HG03097 (cell line): Measurements from ENCODE around the gene KCND3.

Source experiments
- ATAC-seq: cut with Tn5 transposase; IDR thresholded peaks from one replicate; pipeline ENCODE4 v1.9.1; 2021; ENCODE audit not compliant: unreplicated experiment, low FRiP score

Gene KCND3

DNA sequence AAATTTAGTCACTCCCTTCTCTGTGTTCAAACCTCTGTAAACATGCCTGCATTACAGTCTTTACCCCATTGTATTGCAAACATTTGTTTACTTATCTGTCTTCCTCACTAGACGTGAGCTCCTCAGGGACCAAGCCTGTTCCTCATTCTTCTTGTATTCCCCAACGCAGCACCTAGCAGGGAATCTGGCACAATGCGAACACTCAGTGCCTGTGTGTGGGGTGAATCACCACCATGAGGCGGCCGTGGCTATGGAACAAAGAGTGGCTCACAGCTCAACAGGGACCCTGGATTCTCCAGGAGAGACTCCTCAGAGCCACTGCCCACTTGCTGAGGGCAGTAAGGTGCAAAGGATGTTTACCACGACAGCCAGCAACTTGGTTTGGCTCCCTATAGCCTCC lies 137.9 kb downstream of the KCND3 start:
- no peak for ATAC-seq

DNA sequence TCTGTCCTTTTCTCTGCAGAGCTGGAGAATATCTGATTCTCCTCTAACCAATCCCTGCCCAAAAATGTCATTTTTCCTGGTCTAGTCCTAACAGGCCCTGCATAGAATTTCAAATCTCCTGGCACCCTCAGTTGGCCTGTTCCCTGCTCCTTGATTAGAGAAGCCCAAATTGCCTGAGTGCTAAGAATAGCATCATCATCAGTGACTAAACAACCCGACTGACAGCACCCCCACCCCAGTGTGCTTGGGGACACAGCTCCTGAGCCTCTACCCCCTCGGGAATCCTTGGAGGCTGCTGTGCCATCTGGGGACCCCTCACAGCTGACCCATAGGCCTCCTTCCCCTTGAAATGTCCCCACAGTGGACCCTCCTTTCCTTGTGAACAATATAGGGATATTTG lies 139.4 kb downstream of the KCND3 start:
- ATAC-seq, result no peak

DNA sequence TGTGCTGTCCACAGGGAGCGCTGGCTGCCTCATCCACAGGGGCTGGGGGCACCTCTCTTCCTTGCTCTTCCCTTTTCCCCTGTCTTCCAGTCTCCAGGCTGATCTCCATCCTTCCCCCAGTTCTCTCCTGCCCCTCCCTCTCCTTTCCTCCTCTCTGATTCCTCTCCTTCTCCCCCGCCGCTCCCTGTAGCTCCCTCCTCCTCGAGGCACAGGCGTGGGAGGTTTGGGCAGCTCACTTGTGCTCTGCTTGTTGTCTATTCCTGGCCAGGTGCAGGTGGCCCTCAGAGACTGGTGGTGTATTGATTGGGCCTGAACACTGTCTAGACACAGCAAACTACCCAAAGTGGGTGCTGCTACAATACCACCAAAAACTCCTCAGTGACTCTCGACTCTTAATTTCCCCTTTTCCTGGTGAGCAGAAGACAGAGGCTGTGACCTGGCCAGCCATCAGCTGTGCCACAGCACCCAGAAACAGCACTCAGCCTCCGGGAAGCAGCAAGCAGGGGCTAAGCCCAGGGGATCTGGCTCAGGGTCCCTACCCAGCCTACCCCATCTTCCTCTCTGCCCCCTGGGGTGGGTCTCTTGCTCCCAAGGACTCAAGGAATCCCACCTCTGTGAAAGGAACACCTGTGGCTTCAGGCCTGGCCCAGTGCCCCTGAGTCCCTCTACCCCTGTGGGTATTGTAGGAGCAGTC lies 140.5 kb downstream of the KCND3 start:
- no peak for ATAC-seq

DNA sequence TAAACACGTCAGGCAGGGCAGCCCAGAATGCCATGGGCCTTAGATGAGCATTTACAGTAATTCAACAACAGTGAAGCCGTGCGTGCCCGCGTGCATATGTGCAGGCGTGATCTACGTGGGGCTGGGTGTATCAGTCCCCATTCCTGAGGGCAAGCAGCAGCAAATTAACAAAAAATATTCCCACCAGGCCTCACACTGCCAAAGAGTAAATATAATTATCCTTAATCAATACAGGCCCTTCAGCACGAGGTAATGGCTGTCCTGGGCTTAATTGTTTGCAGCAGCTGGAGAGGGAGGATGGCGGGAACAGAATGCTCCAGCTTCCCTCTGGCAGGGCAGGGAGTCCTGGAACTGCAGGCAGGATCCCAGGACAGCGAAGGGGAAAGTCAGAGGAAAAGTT lies 142.0 kb downstream of the KCND3 start:
- no peak for ATAC-seq

DNA sequence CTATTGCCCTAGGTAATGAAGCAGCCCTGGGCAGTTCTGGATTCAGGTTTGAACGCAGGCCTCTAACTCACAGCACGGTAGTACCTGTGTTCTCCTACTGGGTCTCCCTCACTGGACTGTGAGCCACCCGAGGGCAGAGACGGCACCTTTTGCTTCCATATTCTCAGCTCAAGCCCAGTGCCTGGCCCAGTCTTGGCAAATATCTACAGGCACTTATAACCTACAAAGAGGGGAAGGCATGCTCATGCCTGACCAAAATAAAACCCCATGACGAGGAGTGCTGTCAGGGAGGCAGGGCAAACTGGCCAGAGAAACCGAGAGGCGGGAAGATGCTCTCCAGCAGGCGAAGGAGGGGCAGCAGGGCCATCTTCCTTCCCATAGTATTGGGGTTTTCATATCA lies 142.6 kb downstream of the KCND3 start:
- ATAC-seq, result no peak

DNA sequence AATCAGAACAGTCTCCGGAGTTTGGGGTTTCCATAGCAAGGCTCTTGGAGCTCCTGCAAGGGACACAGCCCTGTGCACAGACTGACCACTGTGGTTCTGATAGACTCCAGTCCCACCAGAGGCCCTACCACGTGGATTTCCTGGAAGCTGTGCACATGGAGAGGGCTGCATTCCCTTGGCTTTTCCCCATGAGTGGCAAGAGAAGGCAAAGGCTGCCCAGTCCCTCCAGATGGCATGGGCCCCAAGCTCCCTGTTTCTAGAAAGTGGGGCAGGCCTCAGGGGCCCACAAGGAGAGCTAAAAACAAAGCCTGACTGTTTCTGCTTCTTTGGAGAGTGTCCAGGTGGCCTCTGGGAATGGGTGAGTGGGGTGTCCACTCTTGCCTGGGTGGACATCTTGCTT lies 146.3 kb downstream of the KCND3 start:
- ATAC-seq, result no peak

DNA sequence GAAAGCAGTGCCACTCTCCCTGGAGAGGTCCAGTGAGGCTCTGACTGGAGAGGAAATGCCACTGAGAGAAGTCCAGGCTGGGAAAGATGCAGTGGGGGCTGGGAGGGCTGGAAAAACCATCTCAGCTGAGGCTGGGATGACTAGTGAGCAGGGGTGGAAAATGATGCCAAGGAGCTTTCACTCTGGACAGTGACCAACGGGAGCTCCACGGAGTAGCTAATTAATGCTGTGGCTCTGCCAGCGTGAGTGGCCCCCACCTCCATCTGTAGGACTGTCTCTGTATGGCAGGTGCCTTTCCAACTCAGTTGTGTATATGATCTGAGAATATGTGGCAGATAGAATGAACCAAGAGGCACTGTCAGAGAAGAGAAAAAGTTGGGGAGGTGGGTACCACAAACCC lies 147.1 kb downstream of the KCND3 start:
- no peak for ATAC-seq

DNA sequence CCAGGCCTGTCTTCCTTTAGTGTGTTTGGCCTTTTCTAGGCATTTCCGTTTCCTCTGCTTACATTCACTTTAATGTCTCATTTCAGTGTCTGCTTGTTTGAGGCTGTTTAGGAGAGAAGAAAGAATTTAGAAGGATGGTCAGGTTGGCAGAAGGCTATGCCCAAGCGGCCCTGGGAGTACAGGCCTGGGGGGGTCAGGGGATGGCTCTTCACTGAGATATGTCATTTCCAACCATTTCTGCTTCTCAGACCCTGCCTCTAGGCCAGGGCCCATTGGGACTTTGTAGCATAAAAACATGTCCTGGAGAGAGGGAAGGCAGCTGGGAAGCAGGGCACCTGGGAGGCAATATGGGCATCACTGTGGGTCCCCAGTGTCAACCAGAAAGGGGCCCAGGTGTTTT lies 147.7 kb downstream of the KCND3 start:
- no peak for ATAC-seq

DNA sequence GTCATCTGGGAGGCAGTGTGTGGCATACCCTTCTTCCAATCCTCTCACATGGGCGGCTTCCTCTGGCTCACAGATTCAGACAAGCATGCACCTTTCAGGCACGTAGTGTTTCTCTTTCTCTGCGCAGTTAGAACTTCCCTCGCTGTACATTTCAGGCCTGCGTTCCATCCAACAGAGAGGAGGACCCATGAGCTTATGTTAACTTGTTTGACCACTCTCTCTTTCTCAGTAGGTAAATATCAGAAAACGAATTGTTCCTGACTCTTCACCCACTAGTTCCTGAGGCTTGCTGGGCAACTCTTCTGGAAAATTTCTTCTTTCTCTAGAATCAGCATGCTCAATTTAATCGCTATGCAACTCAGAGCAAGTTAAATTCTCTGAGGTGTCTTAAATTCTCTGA lies 148.3 kb downstream of the KCND3 start:
- no peak for ATAC-seq

DNA sequence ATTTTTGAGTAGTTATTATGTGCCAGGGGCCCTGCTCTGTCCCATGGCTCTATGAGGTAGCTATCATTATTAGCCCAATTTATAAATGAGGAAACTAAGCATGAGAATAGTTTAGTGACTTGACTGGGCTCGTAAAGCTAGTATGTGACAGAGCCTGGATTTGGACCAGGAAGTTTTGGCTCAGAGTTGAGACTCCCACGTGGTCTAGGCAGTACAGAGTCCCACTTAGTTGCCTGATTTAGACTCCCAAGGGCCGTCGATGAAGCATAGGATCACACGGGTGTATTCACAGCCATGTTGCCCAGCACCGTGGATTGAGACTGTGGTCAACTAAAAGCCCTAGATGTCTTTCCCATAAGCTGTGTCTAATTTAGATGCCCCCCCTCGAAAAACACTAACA lies 152.1 kb downstream of the KCND3 start:
- no peak for ATAC-seq

DNA sequence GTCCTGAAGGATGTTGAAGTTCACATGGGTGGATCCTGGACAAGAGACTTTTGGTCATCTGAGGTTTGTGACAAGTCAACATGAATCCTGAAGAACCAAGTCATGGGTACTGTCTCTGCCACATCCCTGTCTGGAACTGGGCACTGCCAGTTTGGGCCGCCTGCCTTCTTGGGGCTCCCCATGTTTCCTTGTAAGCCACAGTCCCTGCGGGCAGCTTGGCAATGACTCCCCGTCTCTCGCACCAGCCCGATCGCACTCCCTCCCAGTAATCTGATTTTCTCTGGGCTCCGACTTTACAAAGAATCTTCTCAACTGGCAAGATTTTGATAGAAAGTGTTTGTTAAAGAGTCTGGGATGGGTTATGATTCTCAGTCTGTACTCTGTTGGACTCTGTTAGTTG lies 153.4 kb downstream of the KCND3 start:
- no peak for ATAC-seq

DNA sequence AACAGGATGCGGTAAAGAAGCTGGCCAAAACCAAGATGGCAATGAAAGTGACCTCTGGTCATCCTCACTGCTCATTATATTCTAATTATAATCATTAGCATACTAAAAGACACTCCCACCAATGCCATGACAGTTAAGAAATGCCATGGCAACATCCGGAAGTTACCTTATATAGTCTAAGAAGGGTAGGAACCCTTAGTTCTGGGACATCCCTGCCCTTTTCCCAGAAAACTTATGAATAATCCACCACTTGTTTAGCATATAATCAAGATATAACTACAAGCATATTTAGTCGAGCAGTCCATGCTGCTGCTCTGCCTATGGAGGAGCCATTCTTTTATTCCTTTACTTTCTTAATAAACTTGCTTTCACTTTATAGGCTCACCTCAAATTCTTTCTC lies 154.0 kb downstream of the KCND3 start:
- no peak for ATAC-seq

DNA sequence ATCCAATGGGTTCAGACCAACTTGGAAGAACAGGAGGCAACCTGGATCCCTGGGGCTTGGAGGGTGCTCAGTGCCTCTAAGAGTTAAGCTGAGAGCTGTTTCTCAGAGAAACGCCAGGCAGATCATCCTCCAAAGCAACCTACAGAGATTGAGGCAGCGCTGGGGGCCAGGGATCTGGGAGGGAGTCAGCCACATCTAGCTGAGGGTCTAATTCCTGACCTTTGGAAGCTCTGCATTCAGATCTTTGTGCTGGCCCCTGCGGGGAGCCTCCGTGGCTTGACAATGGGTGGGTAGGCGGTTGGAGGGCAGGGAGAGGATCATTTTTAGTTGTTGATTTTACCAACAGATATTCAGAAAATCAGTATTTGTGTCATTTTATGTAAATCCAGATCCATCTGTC lies 154.5 kb downstream of the KCND3 start:
- no peak for ATAC-seq

DNA sequence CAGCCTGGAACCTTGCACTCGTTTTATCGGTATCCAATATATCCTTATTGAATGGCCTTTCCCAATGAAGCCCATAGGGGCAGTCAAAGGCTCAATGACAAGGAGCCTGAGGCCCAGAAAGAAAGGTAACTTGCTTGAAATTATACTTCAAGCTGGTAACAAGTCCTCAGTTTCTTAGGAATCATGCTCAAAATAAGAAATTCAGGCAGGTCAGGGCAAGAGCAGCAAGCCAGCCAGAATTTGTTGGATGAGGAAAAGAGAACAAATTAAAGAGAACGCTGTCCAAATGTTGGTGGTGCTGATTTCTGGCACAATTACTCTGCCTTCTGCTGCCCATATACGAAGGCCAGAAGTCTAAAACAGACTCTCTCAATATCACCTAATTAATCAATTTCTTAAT lies 156.1 kb downstream of the KCND3 start:
- no peak for ATAC-seq

DNA sequence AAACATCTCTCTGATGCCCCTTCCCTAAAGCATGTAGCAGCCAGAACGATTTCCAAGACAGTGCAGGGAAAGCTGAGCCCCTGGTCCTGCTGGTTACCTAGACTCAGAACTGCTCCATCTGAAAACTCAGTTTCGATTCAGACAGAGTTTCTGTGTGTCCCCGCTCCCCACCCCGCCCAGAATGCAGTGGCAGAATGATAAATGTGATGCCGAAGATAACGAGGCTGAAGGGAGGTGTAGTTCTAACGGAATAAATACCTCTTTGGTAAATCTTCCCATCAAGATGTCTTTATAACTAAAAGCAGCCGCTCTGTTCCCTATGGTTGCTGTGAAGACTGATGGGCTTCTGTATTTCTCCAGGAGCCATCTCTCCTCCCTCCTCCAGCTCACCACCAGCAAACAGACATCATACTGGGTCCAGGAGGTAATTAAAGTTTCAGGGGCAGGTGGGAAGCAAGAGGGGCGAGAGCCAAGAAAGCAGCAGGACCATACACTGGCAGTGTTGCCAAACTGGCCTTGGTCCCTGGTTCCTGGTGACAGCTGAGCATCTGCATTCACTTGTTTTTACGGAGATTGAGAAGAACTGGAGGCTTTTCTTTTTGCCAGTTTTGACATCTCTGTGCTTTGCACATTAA lies 156.8 kb downstream of the KCND3 start:
- ATAC-seq, result no peak

DNA sequence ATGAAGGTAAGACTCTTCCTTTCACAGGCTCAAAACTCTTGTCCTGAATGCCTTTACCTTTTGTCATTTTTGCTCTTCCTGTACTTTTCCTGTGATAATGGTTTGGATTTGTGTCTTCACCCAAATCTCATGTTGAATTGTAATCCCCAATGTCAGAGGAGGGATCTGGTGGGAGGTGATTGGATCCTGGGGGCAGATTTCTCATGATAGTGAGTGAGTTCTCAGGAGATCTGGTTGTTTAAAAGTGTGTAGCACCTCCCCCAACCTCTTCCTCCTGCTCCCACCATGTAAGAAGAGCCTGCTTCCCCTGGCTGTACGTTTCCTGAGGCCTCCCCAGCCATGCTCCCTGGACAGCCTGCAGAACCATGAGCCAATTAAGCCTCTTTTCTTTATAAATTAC lies 158.3 kb downstream of the KCND3 start:
- no peak for ATAC-seq

DNA sequence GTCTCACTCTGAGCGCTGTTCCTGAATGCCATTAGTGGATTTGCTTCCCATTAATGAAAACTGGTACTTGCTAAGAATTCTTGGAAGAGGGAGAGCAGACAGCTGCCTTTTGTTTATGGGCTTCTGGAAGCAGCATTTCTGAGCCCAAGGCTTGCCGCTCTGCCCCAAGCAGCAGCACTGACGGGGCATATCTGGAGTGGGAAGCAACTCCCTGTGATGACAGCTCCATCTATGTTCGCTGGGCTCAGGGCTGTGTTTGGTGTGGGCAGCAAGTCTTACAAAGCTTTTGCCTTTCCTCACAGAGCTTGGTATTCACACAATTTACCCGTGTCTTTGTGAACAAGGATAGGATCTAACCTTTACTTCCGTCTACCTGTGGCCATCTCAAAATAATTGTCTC lies 161.5 kb downstream of the KCND3 start:
- ATAC-seq, result no peak

DNA sequence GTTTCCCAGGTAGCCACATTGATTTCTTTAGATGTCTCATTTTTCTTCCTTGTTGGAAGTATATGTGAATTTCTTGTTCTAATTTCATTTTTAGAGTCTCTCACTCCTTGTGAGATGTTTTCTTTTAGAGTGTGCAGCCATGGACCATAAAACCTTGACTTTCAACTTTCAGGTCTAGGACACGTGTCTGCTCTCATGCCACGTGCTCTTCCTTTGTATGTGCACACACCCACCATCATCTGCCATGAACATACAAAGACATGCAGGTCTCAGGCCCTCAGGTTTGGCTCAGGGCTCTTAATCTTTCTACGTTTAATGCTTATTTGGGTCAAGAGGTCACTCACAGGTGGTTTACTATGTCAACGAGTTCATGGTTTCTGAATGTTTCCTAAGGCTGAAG lies 163.2 kb downstream of the KCND3 start:
- ATAC-seq, result no peak

DNA sequence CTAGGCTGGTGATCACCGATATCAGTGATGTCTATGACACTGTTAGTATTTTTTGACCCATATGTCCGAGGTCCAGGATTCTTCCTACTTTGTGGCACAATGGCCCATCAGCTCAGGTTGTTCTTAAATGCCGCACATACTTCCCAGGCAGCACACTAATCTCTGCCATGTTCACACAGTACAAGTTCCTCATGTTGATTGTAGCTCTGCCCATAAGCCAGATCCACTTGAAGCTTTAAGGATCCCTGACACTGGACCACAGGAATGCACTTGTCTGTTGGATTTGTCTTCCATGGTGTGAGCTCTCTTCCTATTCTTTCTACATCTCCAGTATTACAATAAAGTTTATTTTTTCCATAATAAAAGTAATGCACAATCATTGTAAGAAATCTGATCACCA lies 164.3 kb downstream of the KCND3 start:
- no peak for ATAC-seq

DNA sequence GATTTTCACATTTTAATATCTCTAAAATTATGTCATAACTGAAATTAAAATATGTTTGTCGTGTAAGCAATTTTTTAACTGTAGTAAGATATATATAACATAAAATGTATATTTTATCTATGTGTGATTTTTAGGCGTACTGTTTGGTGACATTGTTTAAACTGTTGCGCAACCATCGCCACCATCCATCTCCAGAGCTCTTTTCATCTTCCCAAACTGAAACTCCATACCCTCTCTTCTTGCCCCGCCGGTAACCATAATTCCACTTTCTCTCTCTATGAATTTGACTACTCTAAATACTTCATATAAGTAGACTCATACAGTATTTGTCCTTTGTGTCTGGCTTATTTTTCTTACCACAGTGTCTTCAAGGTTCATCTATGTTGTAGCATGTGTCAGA lies 167.3 kb downstream of the KCND3 start:
- no peak for ATAC-seq

DNA sequence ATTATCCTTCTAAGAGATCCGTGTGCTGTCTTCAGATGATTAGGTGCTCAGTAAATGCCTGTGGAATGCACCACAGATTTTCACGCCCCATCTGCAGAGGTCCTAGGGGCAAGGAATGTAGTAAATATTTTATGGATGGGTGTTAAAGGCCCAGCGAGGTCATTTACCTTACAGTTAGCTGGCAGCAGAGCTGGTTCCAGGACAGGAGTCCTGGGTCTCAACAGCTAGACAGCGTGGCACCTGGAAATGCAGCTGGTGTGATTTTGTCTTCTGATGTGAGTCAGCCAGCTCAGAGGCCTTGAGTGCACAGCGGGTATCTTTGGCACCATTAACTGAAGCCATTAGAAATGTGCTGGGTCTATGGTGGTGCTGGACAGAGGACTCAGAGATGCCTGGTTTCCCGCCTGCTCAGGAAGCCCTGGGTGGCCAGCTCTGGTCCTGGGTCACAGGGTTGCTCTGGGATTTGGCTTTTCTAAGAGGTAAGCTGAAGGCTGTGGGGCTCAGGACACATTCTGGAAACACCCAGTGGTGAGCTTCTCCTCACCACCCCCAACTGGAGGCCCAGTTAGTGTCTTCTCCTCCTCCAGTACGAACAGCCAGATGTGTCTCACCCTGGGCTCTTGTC lies 168.2 kb downstream of the KCND3 start:
- no peak for ATAC-seq

DNA sequence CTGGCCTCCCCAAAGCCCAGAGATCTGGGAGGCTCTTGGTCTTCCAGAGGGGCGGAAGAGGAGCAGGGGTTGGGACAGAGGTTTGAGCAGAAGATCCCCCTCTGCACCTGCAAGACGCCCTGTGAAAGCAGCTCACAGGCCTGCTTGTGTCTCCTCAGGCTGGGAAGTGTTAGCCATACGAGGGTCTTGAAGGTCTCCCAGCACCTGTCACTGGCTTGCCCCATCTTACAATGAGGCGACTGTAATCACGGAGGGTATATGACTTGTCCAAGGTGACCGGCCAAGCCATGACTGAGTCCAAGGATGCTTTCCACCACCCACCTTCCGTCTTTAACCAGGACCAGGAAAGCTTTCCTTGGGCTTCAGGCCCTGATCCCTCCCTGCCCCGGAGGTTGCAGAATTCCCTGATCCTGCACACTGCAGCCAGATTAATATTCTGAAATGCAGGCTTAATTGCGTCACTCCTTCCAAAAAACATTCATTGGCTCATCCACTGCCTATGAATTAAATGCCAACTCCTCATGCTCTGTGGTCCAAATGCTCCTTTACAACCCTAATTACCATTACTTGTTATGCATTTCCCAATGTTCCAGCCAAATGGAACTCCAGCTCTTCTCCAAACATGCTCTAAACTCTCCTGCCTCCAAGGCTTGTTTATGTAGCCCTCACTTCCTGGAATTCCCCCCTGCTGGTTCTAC lies 169.8 kb downstream of the KCND3 start:
- ATAC-seq, result no peak
